HG02973 (cell line): Measurements from ENCODE around the gene ATP2A1.

Experiments used
- ATAC-seq: cut with Tn5 transposase; IDR thresholded peaks from one replicate; pipeline ENCODE4 v1.9.1; 2021; ENCODE audit warnings: moderate library complexity; ENCODE audit not compliant: unreplicated experiment

Gene ATP2A1

GRCh38 chr16:28878083-28878926, at the start of gene ATP2A1:
TSS of gene ATP2A1 (plus strand) at chr16:28878488. CDS start at chr16:28878672, 184 bp downstream.
- ATAC-seq, result no peak

GRCh38 chr16:28829747-28830146, 48.5 kb upstream of the ATP2A1 start:
- ATAC-seq, result no peak

GRCh38 chr16:28830531-28830930, 47.8 kb upstream of the ATP2A1 start:
- ATAC-seq, result no peak

GRCh38 chr16:28834349-28834748, 43.9 kb upstream of the ATP2A1 start:
- no peak for ATAC-seq

- ATAC-seq, result no peak
Measured at GRCh38 chr16:28834873-28835863, 43.1 kb upstream of the ATP2A1 start.

GRCh38 chr16:28835864-28836760, 42.2 kb upstream of the ATP2A1 start:
- no peak for ATAC-seq

GRCh38 chr16:28836761-28837064, 41.6 kb upstream of the ATP2A1 start:
- no peak for ATAC-seq

- ATAC-seq, result no peak
Measured at GRCh38 chr16:28837672-28838557, 40.4 kb upstream of the ATP2A1 start.

- no peak for ATAC-seq
Measured at GRCh38 chr16:28838558-28838918, 39.8 kb upstream of the ATP2A1 start.

- ATAC-seq, result no peak
Measured at GRCh38 chr16:28839004-28839639, 39.2 kb upstream of the ATP2A1 start.

- ATAC-seq, result no peak
Measured at GRCh38 chr16:28839899-28840298, 38.4 kb upstream of the ATP2A1 start.

GRCh38 chr16:28842696-28843095, 35.6 kb upstream of the ATP2A1 start:
- ATAC-seq, result no peak

- ATAC-seq, result no peak
Measured at GRCh38 chr16:28843766-28844165, 34.5 kb upstream of the ATP2A1 start.

- ATAC-seq, result no peak
Measured at GRCh38 chr16:28844226-28844885, 33.9 kb upstream of the ATP2A1 start.

- ATAC-seq, result no peak
Measured at GRCh38 chr16:28845293-28845692, 33.0 kb upstream of the ATP2A1 start.

- ATAC-seq, result no peak
Measured at GRCh38 chr16:28845761-28846079, 32.6 kb upstream of the ATP2A1 start.

- peak; percentile 79 for ATAC-seq
Measured at GRCh38 chr16:28846080-28846932, 32.0 kb upstream of the ATP2A1 start, which contains the start of gene TUFM. TSS of gene TUFM (minus strand) at chr16:28846348. CDS start at chr16:28846269, 79 bp downstream.

GRCh38 chr16:28846933-28847273, 31.4 kb upstream of the ATP2A1 start:
- no peak for ATAC-seq
